ENCODE measurements around the gene NFAT5.

GRCh38 chr16:69565671-69566239, at the start of gene NFAT5:
- TF ChIP-seq, protein P1, sequence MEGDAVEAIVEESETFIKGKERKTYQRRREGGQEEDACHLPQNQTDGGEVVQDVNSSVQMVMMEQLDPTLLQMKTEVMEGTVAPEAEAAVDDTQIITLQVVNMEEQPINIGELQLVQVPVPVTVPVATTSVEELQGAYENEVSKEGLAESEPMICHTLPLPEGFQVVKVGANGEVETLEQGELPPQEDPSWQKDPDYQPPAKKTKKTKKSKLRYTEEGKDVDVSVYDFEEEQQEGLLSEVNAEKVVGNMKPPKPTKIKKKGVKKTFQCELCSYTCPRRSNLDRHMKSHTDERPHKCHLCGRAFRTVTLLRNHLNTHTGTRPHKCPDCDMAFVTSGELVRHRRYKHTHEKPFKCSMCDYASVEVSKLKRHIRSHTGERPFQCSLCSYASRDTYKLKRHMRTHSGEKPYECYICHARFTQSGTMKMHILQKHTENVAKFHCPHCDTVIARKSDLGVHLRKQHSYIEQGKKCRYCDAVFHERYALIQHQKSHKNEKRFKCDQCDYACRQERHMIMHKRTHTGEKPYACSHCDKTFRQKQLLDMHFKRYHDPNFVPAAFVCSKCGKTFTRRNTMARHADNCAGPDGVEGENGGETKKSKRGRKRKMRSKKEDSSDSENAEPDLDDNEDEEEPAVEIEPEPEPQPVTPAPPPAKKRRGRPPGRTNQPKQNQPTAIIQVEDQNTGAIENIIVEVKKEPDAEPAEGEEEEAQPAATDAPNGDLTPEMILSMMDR (IDR thresholded peaks at IDR 0.05), result no peak
- TF ChIP-seq POLR2A (IDR thresholded peaks at IDR 0.05; ENCODE audit: low read length) (peak; percentile 60), BHLHE40 (IDR thresholded peaks at IDR 0.05; ENCODE audit: low read depth, low read length) (no peak)
